RWPE2 (cell line): Measurements from ENCODE around the gene GFOD1.

Source experiments
- ATAC-seq: fragments of 200-7000 bp; cut with Tn5 transposase; 3 replicates; pipeline ENCODE4 v1.9.1; 2021; ENCODE audit warnings: low read depth
- DNase-seq: peaks from one replicate; pipeline ENCODE4 v3.0.0-alpha.2; 2020; ENCODE audit warnings: low spot score
- H3K27ac ChIP-seq: fragments of 450-650 bp; 2 replicates; pipeline ENCODE4 v1.5.1; 2017; ENCODE audit warnings: mild to moderate bottlenecking; ENCODE audit not compliant: poor library complexity, severe bottlenecking
- H3K27me3 ChIP-seq: fragments of 250-450 bp; sonication (Bioruptor Pico); 2 replicates; pipeline ENCODE4 v1.5.1; 2021; ENCODE audit warnings: mild to moderate bottlenecking, moderate library complexity; ENCODE audit not compliant: insufficient read depth, poor library complexity, severe bottlenecking
- H3K36me3 ChIP-seq: fragments of 250-450 bp; sonication (Bioruptor Pico); 2 replicates; pipeline ENCODE4 v1.5.1; 2020; ENCODE audit warnings: low read depth, mild to moderate bottlenecking, moderate library complexity
- H3K4me1 ChIP-seq: fragments of 250-450 bp; sonication (Bioruptor Pico); 2 replicates; pipeline ENCODE4 v1.5.1; 2021; ENCODE audit warnings: mild to moderate bottlenecking, moderate library complexity; ENCODE audit not compliant: insufficient read depth, poor library complexity, severe bottlenecking
- H3K4me3 ChIP-seq: fragments of 250-450 bp; sonication (Bioruptor Pico); 2 replicates; pipeline ENCODE4 v1.5.1; 2021; ENCODE audit warnings: mild to moderate bottlenecking, moderate library complexity; ENCODE audit not compliant: severe bottlenecking
- H3K9me3 ChIP-seq: fragments of 250-450 bp; sonication (Bioruptor Pico); 2 replicates; pipeline ENCODE4 v1.5.1; 2021; ENCODE audit warnings: mild to moderate bottlenecking, moderate library complexity; ENCODE audit not compliant: severe bottlenecking
- TF ChIP-seq, protein P1 (sequence below): fragments of 450-650 bp; IDR thresholded peaks from one replicate; pipeline ENCODE4 v1.5.1; 2017; ENCODE audit warnings: mild to moderate bottlenecking, moderate library complexity; ENCODE audit not compliant: poor library complexity, severe bottlenecking

The GFOD1 gene

DNA sequence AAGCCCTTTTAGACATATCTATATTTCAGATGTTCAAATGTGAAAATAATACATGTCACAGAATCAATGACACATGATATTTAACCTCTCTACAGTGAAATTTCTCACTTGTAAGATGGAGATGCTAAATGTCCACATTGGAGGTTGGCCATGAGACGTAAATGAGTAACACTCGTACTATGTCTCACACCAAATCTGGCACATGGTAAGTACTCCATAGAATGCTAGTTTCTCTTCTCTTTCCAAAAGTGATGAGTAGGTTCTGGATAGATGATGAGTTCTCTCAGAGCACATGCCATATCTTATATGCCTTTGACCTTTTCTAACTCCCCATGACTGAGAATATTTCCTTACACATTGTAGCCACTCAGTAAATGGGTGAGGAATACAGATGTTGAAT lies 17.7 kb downstream of the GFOD1 start:
- no peaks in the 10 kb centered on the region for H3K9me3 ChIP-seq
- no peaks in the 10 kb centered on the region for H3K27me3 ChIP-seq
- ATAC-seq (no peak), DNase-seq (no peak)
- H3K4me1 ChIP-seq = peaks cover 20% of the 10 kb centered on the region
- TF ChIP-seq, protein P1, sequence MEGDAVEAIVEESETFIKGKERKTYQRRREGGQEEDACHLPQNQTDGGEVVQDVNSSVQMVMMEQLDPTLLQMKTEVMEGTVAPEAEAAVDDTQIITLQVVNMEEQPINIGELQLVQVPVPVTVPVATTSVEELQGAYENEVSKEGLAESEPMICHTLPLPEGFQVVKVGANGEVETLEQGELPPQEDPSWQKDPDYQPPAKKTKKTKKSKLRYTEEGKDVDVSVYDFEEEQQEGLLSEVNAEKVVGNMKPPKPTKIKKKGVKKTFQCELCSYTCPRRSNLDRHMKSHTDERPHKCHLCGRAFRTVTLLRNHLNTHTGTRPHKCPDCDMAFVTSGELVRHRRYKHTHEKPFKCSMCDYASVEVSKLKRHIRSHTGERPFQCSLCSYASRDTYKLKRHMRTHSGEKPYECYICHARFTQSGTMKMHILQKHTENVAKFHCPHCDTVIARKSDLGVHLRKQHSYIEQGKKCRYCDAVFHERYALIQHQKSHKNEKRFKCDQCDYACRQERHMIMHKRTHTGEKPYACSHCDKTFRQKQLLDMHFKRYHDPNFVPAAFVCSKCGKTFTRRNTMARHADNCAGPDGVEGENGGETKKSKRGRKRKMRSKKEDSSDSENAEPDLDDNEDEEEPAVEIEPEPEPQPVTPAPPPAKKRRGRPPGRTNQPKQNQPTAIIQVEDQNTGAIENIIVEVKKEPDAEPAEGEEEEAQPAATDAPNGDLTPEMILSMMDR = no peak
- H3K4me3 ChIP-seq = no peak overlapping the region
- no peak overlapping the region for H3K27ac ChIP-seq
- peaks cover 3% of the 10 kb centered on the region; the same call in 1 of the 2 replicates for H3K36me3 ChIP-seq

DNA sequence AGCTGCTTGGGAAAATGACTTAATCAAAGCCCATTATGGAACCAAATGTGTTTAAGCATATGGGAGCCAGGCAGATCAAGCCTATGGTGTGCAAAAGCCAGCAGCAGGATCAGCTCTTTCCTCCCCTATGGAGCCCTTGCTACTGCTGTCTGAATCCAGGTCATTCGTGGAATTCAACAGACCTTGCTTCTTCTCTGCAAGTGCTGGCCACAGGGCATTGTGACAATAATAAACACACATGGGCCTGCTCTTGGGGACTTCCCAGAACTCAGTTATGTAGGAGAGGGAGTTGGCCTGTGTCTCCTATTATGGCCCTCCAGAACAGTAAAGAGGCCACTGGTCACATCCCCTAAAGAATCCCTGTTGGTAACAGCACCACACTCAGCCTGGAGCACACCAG lies 18.6 kb downstream of the GFOD1 start:
- no peak overlapping the region for H3K27ac ChIP-seq
- H3K36me3 ChIP-seq = peaks cover 3% of the 10 kb centered on the region; the same call in 1 of the 2 replicates
- H3K4me3 ChIP-seq = no peak overlapping the region
- H3K9me3 ChIP-seq = no peaks in the 10 kb centered on the region
- no peak for DNase-seq
- H3K4me1 ChIP-seq = peaks cover 11% of the 10 kb centered on the region
- no peak for ATAC-seq
- TF ChIP-seq, protein P1 = no peak
- H3K27me3 ChIP-seq = no peaks in the 10 kb centered on the region

DNA sequence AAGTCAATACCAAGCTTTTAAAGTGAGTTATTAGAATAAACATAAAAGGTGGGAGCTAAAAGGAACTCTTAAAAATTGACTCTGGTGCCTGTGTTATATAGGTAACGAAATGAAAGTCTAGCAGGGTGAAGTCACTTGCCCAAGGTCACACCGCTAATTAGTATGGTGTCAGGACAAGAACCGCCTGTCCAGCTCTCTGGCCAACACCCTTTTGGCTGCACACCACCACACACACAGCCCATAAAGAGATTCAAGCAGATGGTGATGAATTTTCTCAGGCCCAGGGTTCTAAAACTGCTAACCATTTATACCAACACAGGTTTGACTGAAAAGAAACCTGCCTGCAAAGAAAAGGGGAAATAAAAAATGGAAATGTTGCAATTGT lies 20.2 kb downstream of the GFOD1 start:
- no peak for DNase-seq
- Histone ChIP-seq H3K4me3 (no peak overlapping the region), H3K27me3 (no peaks in the 10 kb centered on the region), H3K27ac (no peak overlapping the region), H3K9me3 (no peaks in the 10 kb centered on the region), H3K4me1 (peaks cover 11% of the 10 kb centered on the region), H3K36me3 (peaks cover 10% of the 10 kb centered on the region; the same call in 1 of the 2 replicates)
- TF ChIP-seq, protein P1 = no peak
- no peak for ATAC-seq

GRCh38 chr6:13466304-13467215 lies 20.8 kb downstream of the GFOD1 start:
- H3K4me1 ChIP-seq = peaks cover 11% of the 10 kb centered on the region
- no peaks in the 10 kb centered on the region for H3K27me3 ChIP-seq
- no peaks in the 10 kb centered on the region for H3K9me3 ChIP-seq
- ATAC-seq (no peak), DNase-seq (no peak)
- peak overlapping the region; percentile 21 for H3K27ac ChIP-seq
- peaks cover 10% of the 10 kb centered on the region; the same call in 1 of the 2 replicates for H3K36me3 ChIP-seq
- H3K4me3 ChIP-seq = no peak overlapping the region
- TF ChIP-seq, protein P1 = no peak

GRCh38 chr6:13465734-13466133 lies 21.7 kb downstream of the GFOD1 start:
- ATAC-seq (peak; percentile 81), DNase-seq (no peak)
- Histone ChIP-seq H3K27me3 (no peaks in the 10 kb centered on the region), H3K27ac (peak overlapping the region; percentile 21), H3K36me3 (peaks cover 10% of the 10 kb centered on the region; the same call in 1 of the 2 replicates), H3K4me1 (peaks cover 11% of the 10 kb centered on the region), H3K4me3 (no peak overlapping the region), H3K9me3 (no peaks in the 10 kb centered on the region)
- TF ChIP-seq, protein P1 = no peak
